ENCODE measurements around the gene RFX8.

DNA sequence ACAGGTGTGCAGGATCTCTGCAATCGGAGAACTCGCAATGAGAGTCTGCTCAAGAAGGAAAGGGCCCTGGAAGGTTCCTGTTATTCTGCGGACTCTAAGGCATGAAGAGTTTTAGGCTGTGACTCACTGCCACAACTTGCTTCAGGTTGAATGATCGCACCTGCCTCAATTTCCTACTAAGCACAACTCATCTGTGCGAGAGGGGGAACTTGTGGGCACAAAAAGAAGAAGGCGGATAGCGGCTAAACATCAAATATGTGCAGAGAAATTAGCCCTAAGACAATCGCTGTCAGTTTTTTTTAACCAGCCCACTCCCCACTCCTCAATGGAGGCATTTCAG is 73.6 kb downstream of the RFX8 start:
- TF ChIP-seq, protein P1, sequence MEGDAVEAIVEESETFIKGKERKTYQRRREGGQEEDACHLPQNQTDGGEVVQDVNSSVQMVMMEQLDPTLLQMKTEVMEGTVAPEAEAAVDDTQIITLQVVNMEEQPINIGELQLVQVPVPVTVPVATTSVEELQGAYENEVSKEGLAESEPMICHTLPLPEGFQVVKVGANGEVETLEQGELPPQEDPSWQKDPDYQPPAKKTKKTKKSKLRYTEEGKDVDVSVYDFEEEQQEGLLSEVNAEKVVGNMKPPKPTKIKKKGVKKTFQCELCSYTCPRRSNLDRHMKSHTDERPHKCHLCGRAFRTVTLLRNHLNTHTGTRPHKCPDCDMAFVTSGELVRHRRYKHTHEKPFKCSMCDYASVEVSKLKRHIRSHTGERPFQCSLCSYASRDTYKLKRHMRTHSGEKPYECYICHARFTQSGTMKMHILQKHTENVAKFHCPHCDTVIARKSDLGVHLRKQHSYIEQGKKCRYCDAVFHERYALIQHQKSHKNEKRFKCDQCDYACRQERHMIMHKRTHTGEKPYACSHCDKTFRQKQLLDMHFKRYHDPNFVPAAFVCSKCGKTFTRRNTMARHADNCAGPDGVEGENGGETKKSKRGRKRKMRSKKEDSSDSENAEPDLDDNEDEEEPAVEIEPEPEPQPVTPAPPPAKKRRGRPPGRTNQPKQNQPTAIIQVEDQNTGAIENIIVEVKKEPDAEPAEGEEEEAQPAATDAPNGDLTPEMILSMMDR (IDR thresholded peaks at IDR 0.05): no peak
- TF ChIP-seq POLR2A (IDR thresholded peaks at IDR 0.05; ENCODE audit: low read depth) (no peak), POLR2AphosphoS5 (IDR thresholded peaks at IDR 0.05) (no peak), EP300 (IDR thresholded peaks at IDR 0.05) (no peak)

Measured in esophagus muscularis mucosa (tissue), 4 donors.